Lung (tissue), 12 donors: ENCODE results near the gene HYAL3. TPM values are rescaled to one million over a fixed set of nuclear protein-coding genes. Genes with fewer than 3 reads are reported as not detected.
A peak's percentile ranks its signal among the peaks of the same experiment; 100 is the strongest.

Source experiments
- ATAC-seq: fragments of 200-7000 bp; cut with Tn5 transposase; one replicate; pipeline ENCODE4 v1.9.1; 2020; ENCODE audit warnings: moderate number of reproducible peaks; ENCODE audit not compliant: insufficient read depth, low FRiP score
- DNase-seq, 3 donors: peaks; one replicate each; pipeline ENCODE4 v3.0.0-alpha.2; 2013 to 2017
- H3K27ac ChIP-seq, 2 donors: one replicate each; pipeline ENCODE4 v1.5.1; 2013; ENCODE audit warnings: mild to moderate bottlenecking in 2 of 2, moderate library complexity in 2 of 2, control low read depth in 1 of 2, inconsistent platforms in 1 of 2, low read depth in 1 of 2, low read length in 1 of 2
- H3K27me3 ChIP-seq, 3 donors: one replicate each; pipeline ENCODE4 v1.5.1; 2013; ENCODE audit warnings: low read length in 2 of 3; ENCODE audit not compliant: control insufficient read depth in 3 of 3, insufficient read depth in 3 of 3
- H3K36me3 ChIP-seq, 4 donors: one replicate each; pipeline ENCODE4 v1.5.1; 2013; ENCODE audit warnings: low read length in 4 of 4, mild to moderate bottlenecking in 1 of 4, moderate library complexity in 1 of 4; ENCODE audit not compliant: control insufficient read depth in 4 of 4, insufficient read depth in 4 of 4
- H3K4me1 ChIP-seq, 5 donors: one replicate each; pipeline ENCODE4 v1.5.1; 2013; ENCODE audit warnings: low read length in 5 of 5, mild to moderate bottlenecking in 2 of 5, moderate library complexity in 1 of 5; ENCODE audit not compliant: control insufficient read depth in 5 of 5, insufficient read depth in 5 of 5
- H3K4me3 ChIP-seq: one replicate; pipeline ENCODE4 v1.5.1; 2013; ENCODE audit warnings: mild to moderate bottlenecking, control low read depth, moderate library complexity
- H3K9ac ChIP-seq, 2 donors: one replicate each; pipeline ENCODE4 v1.5.1; 2013; ENCODE audit warnings: low read length in 2 of 2, control low read depth in 1 of 2; ENCODE audit not compliant: insufficient read depth in 1 of 2
- H3K9me3 ChIP-seq, 4 donors: one replicate each; pipeline ENCODE4 v1.5.1; 2013; ENCODE audit warnings: low read length in 3 of 4, mild to moderate bottlenecking in 1 of 4, moderate library complexity in 1 of 4; ENCODE audit not compliant: control insufficient read depth in 4 of 4, insufficient read depth in 3 of 4
- CTCF ChIP-seq: IDR thresholded peaks from 2 replicates; pipeline ENCODE4 v1.5.1; 2012; ENCODE audit warnings: mild to moderate bottlenecking; ENCODE audit errors: control extremely low read depth, extremely low read depth
- WGBS, 2 donors: extraction: QIAGEN DNeasy Blood & Tissue Kit; methylation state at CpG; one replicate each; pipeline ENCODE4 v1.1.7; 2013; 5-methylcytosine and 5-hydroxymethylcytosine counted together
- polyA plus RNA-seq, 2 donors: library from polyadenylated mRNA; stranded (reverse); fragments of 200-250 nt; gene quantifications; one replicate each; pipeline ENCODE4 v1.2.1, GENCODE V29; 2013
- total RNA-seq, 2 donors: library from RNA; depleted of rRNA in 1 of 2; stranded (reverse); fragments of >200 nt in 1 of 2; gene quantifications; one replicate each; pipeline ENCODE4 v1.2.1, GENCODE V29; 2014 to 2021
- donor health status: control.
- donor health status: control.
- donor health status: Bipolar disorder and iron deficiency.
- donor health status: healthy.
- donor health status: DM: yes; HTN: yes; CAD: no.

HYAL3 gene
- total and polyA plus RNA-seq, 4 donors = 1.4 to 4.9 (median 3.3) TPM

GRCh38 chr3:50296721-50297383, 2.4 kb downstream of the HYAL3 start:
- Histone ChIP-seq H3K27ac (no peak overlapping the region), H3K9me3 (no peaks in the 10 kb centered on the region), H3K9ac (no peak overlapping the region), H3K4me1 (peaks cover 6 to 28% (median 12%) of the 10 kb centered on the region in 5 donors), H3K4me3 (no peak overlapping the region), H3K27me3 (no peaks in the 10 kb centered on the region), H3K36me3 (peaks cover 0 to 4% (median 0%) of the 10 kb centered on the region in 4 donors)
- ATAC-seq (no peak), DNase-seq (peak in 1 of 3 donors; percentile 7)
- no peak for TF ChIP-seq CTCF
- 95% methylated on average over 18 of the region's 18 CpGs for WGBS, 2 donors

GRCh38 chr3:50295553-50296431, 3.4 kb downstream of the HYAL3 start:
- DNase-seq (no peak), ATAC-seq (no peak)
- H3K9me3 ChIP-seq = no peaks in the 10 kb centered on the region
- no peak overlapping the region for H3K4me3 ChIP-seq
- 93 to 94% methylated on average over 8 of the region's 8 CpGs for WGBS, 2 donors
- H3K27ac ChIP-seq = no peak overlapping the region
- H3K4me1 ChIP-seq = peaks cover 6 to 36% (median 9%) of the 10 kb centered on the region in 5 donors
- H3K9ac ChIP-seq = no peak overlapping the region
- no peak for TF ChIP-seq CTCF
- peaks cover 0 to 4% (median 0%) of the 10 kb centered on the region in 4 donors for H3K36me3 ChIP-seq
- H3K27me3 ChIP-seq = no peaks in the 10 kb centered on the region

- no peak overlapping the region for H3K9ac ChIP-seq
- H3K4me1 ChIP-seq = peaks cover 0 to 26% (median under 1%) of the 10 kb centered on the region in 5 donors
- peak in 1 of 3 donors; percentile 9 for DNase-seq
- no peak overlapping the region for H3K4me3 ChIP-seq
- H3K36me3 ChIP-seq = peaks cover 1 to 13% (median 3%) of the 10 kb centered on the region in 4 donors
- H3K27me3 ChIP-seq = no peaks in the 10 kb centered on the region
- H3K27ac ChIP-seq = no peak overlapping the region
- 94% methylated on average over 19 to 22 of the region's 22 CpGs for WGBS, 2 donors
- TF ChIP-seq CTCF = no peak
- ATAC-seq = no peak
- H3K9me3 ChIP-seq = no peaks in the 10 kb centered on the region
These were observed 4.5 kb downstream of the HYAL3 start for GRCh38 chr3:50294492-50295403.
